MM.1S (cell line): ENCODE data around the gene HMG20A.

ENCODE experiments used
- DNase-seq: peaks from one replicate; pipeline ENCODE4 v3.0.0-alpha.2; 2015
- H2AFZ ChIP-seq: fragments of 300-600 bp; sonication (generic); 2 replicates; pipeline ENCODE4 v1.6.0; 2016; ENCODE audit warnings: antibody characterized with exemption, low read length
- H3F3A ChIP-seq: fragments of 300-600 bp; sonication (generic); 2 replicates; pipeline ENCODE4 v1.6.1; 2016; ENCODE audit warnings: mild to moderate bottlenecking, antibody characterized with exemption, low read length, moderate library complexity, mixed read lengths; ENCODE audit not compliant: insufficient read depth
- H3K27ac ChIP-seq: fragments of 300-600 bp; sonication (generic); 2 replicates; pipeline ENCODE4 v1.5.1; 2016; ENCODE audit warnings: mild to moderate bottlenecking, low read length
- H3K27me3 ChIP-seq: fragments of 300-600 bp; sonication (generic); replicated peaks from 2 replicates; pipeline ENCODE4 v1.6.0; 2016; ENCODE audit warnings: low read length; ENCODE audit not compliant: insufficient read depth
- H3K36me3 ChIP-seq: fragments of 300-600 bp; sonication (generic); replicated peaks from 2 replicates; pipeline ENCODE4 v1.6.1; 2016; ENCODE audit warnings: mild to moderate bottlenecking, low read length, mixed read lengths; ENCODE audit not compliant: insufficient read depth
- H3K4me1 ChIP-seq: fragments of 300-600 bp; sonication (generic); 2 replicates; pipeline ENCODE4 v1.6.1; 2016; ENCODE audit warnings: low read length, mixed read lengths
- H3K4me2 ChIP-seq: fragments of 300-600 bp; sonication (generic); 2 replicates; pipeline ENCODE4 v1.6.0; 2016; ENCODE audit warnings: low read depth, low read length
- H3K4me3 ChIP-seq: fragments of 300-600 bp; sonication (generic); 2 replicates; pipeline ENCODE4 v1.5.1; 2016; ENCODE audit warnings: low read length, mixed read lengths
- H3K79me2 ChIP-seq: fragments of 300-600 bp; sonication (generic); 2 replicates; pipeline ENCODE4 v1.6.1; 2016; ENCODE audit warnings: mixed run types, low read length, mixed read lengths
- H3K9ac ChIP-seq: fragments of 300-600 bp; sonication (generic); 2 replicates; pipeline ENCODE4 v1.6.1; 2016; ENCODE audit warnings: low read length, mixed read lengths
- H3K9me2 ChIP-seq: fragments of 300-600 bp; sonication (generic); replicated peaks from 2 replicates; pipeline ENCODE4 v1.6.1; 2016; ENCODE audit warnings: mild to moderate bottlenecking, low read length, mixed read lengths; ENCODE audit not compliant: insufficient read depth
- H3K9me3 ChIP-seq: fragments of 300-600 bp; sonication (generic); replicated peaks from 2 replicates; pipeline ENCODE4 v1.6.1; 2016; ENCODE audit warnings: mild to moderate bottlenecking, low read length, mixed read lengths; ENCODE audit not compliant: insufficient read depth
- H4K20me1 ChIP-seq: fragments of 300-600 bp; sonication (generic); 2 replicates; pipeline ENCODE4 v1.6.1; 2016; ENCODE audit warnings: mild to moderate bottlenecking, low read length, moderate library complexity, mixed read lengths; ENCODE audit not compliant: insufficient read depth
- CTCF ChIP-seq: fragments of 300-600 bp; sonication (generic); IDR thresholded peaks from 2 replicates; pipeline ENCODE4 v1.5.1; 2016; ENCODE audit warnings: antibody characterized with exemption, low read length, mixed read lengths
- EZH2 ChIP-seq: fragments of 300-600 bp; sonication (generic); optimal IDR thresholded peaks from 2 replicates; pipeline ENCODE3; 2017; ENCODE audit warnings: low read depth, mild to moderate bottlenecking, antibody characterized with exemption, low read length, mixed read lengths
- EZH2phosphoT487 ChIP-seq: fragments of 300-600 bp; sonication (generic); IDR thresholded peaks from 2 replicates; pipeline ENCODE4 v1.6.1; 2018; ENCODE audit warnings: antibody characterized with exemption, low read length

Gene HMG20A

GRCh38 chr15:77430652-77431051 lies 10.0 kb downstream of the HMG20A start:
- Histone ChIP-seq H3K9me3 (no peaks in the 10 kb centered on the region), H3F3A (no peaks in the 10 kb centered on the region), H3K4me3 (no peak overlapping the region), H4K20me1 (no peaks in the 10 kb centered on the region), H3K27ac (no peak overlapping the region), H3K9me2 (no peaks in the 10 kb centered on the region), H3K9ac (no peak overlapping the region), H2AFZ (no peak overlapping the region), H3K27me3 (no peaks in the 10 kb centered on the region), H3K4me1 (no peaks in the 10 kb centered on the region), H3K4me2 (no peak overlapping the region), H3K79me2 (peaks cover 45% of the 10 kb centered on the region), H3K36me3 (no peaks in the 10 kb centered on the region)
- no peak for DNase-seq
- TF ChIP-seq EZH2 (no peak), EZH2phosphoT487 (no peak), CTCF (no peak)

GRCh38 chr15:77436822-77437221 lies 16.1 kb downstream of the HMG20A start:
- Histone ChIP-seq H3K9me2 (no peaks in the 10 kb centered on the region), H4K20me1 (no peaks in the 10 kb centered on the region), H3K27me3 (no peaks in the 10 kb centered on the region), H3K4me3 (no peak overlapping the region), H3K27ac (no peak overlapping the region), H3K4me1 (peaks cover 19% of the 10 kb centered on the region), H3F3A (peaks cover 7% of the 10 kb centered on the region), H3K9ac (no peak overlapping the region), H3K4me2 (no peak overlapping the region), H3K9me3 (no peaks in the 10 kb centered on the region), H3K79me2 (peaks cover 18% of the 10 kb centered on the region), H3K36me3 (no peaks in the 10 kb centered on the region), H2AFZ (no peak overlapping the region)
- TF ChIP-seq EZH2, result no peak
- no peak for TF ChIP-seq EZH2phosphoT487
- no peak for TF ChIP-seq CTCF
- no peak for DNase-seq

GRCh38 chr15:77437264-77437663 lies 16.6 kb downstream of the HMG20A start:
- Histone ChIP-seq H4K20me1 (no peaks in the 10 kb centered on the region), H3K36me3 (no peaks in the 10 kb centered on the region), H3K27me3 (no peaks in the 10 kb centered on the region), H2AFZ (no peak overlapping the region), H3K9me2 (no peaks in the 10 kb centered on the region), H3K27ac (no peak overlapping the region), H3K4me2 (no peak overlapping the region), H3K9ac (no peak overlapping the region), H3K9me3 (no peaks in the 10 kb centered on the region), H3K4me3 (no peak overlapping the region), H3K79me2 (peaks cover 19% of the 10 kb centered on the region), H3F3A (peaks cover 7% of the 10 kb centered on the region), H3K4me1 (peaks cover 19% of the 10 kb centered on the region)
- TF ChIP-seq CTCF, result no peak
- no peak for TF ChIP-seq EZH2
- TF ChIP-seq EZH2phosphoT487, result no peak
- DNase-seq, result no peak
